ENCODE results near the gene LCTL.

DNA sequence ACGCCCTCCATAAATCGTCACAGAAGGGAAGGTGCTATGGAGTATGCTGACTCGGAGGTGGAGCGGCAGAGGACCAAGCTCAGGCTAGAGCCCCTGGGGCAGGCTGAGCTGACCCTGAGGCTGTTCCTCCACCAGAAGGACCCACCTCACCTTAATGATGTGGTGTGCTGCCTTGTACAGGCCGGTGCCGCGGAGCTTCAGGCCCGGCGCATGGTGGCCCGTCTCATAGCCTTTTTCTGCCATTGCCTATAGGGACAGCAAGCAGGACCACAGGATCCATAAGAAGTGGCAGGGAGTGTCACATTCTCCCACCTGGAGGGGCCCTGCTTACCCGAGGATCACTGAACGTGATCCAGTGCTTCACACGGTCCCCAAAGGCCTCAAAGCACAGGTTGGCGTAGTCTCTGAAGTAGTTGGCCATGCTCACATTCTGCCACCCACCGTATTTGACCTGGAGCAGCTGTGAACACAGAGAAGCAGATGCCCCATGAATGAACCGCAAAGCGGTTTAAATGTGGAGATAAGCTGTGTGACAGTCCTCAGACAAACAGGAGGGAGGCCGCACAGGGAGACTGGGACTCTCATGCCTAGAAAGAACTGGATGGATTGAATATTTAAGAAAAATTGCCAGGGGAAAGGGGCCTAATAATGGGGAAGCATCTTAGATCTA lies 4.8 kb downstream of the LCTL start:
- no peak for TF ChIP-seq EZH2 (IDR thresholded peaks at IDR 0.05; ENCODE audit: borderline replicate concordance, low read depth, low read length, poor library complexity, severe bottlenecking)
- TF ChIP-seq, protein P1, sequence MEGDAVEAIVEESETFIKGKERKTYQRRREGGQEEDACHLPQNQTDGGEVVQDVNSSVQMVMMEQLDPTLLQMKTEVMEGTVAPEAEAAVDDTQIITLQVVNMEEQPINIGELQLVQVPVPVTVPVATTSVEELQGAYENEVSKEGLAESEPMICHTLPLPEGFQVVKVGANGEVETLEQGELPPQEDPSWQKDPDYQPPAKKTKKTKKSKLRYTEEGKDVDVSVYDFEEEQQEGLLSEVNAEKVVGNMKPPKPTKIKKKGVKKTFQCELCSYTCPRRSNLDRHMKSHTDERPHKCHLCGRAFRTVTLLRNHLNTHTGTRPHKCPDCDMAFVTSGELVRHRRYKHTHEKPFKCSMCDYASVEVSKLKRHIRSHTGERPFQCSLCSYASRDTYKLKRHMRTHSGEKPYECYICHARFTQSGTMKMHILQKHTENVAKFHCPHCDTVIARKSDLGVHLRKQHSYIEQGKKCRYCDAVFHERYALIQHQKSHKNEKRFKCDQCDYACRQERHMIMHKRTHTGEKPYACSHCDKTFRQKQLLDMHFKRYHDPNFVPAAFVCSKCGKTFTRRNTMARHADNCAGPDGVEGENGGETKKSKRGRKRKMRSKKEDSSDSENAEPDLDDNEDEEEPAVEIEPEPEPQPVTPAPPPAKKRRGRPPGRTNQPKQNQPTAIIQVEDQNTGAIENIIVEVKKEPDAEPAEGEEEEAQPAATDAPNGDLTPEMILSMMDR (conservative IDR thresholded peaks at IDR 0.05; ENCODE audit: low read depth, low read length): no peak

Data from A673 (cell line).